GM19240 (cell line): ENCODE data around the gene INPP5A.

Experiments used
- DNase-seq: peaks from one replicate; pipeline ENCODE4 v3.0.0; 2011; ENCODE audit warnings: low spot score; ENCODE audit not compliant: insufficient read length

Gene INPP5A

DNA sequence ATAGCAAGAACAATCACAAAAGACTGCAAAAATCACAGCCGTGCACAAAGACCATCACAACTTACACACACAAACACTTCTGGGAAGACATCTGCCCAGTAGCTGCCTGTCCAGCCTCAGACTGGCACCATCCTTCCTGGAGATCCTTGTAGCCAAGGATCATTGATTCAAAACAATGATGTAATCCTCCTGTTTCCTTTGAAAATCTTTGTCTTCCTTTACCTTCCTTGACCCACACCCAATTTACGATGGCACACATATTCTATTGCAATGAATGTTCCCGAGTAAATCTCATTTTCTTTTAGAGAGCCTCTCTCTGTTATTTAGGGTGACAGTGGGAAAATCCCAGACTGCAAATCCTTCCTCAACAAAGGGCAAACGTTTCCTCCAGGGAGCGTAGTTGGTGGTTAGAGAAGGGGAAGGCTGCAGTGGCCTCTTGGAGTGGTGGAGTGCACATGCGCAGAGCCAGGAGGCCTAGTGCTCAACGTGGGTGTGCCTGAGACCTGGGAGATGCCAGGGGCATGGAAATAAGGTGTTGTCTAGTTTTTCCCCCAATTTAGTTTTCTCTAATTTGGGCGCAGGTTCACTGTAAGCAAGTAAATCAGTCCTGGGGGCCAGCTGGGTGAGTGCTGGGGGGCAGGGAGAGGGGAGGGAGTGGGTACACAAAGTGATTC, 3.1 kb upstream of the INPP5A start:
- DNase-seq, result no peak

DNA sequence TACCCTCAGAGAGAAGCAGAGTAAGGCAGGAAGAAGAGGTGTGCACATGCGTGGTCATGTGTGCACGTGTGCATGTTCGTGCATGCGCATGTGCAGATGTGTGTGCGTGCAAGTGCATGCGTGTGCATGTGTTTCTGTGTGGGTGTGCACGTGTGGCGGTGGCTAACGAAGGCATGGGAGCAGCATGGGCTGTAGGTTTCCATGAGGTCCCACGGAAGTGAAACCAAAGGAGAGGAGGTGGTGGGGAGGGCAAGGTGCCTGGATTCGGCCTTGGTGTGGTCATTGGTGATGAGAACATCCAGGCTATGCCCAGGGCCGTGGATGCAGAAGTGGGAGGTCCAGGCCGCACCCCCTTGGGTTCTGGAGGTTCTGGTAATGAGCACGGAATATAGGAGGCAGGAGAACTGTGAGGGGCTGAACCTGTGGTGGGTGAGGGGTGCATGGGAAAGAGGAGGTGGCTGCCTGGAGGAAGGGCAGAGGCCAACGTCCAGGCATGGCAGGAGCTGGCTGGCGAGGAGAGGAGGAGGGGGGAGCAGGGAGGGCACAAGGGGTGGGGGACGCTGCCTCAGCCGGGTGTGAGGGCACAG, 2.4 kb upstream of the INPP5A start:
- no peak for DNase-seq

DNA sequence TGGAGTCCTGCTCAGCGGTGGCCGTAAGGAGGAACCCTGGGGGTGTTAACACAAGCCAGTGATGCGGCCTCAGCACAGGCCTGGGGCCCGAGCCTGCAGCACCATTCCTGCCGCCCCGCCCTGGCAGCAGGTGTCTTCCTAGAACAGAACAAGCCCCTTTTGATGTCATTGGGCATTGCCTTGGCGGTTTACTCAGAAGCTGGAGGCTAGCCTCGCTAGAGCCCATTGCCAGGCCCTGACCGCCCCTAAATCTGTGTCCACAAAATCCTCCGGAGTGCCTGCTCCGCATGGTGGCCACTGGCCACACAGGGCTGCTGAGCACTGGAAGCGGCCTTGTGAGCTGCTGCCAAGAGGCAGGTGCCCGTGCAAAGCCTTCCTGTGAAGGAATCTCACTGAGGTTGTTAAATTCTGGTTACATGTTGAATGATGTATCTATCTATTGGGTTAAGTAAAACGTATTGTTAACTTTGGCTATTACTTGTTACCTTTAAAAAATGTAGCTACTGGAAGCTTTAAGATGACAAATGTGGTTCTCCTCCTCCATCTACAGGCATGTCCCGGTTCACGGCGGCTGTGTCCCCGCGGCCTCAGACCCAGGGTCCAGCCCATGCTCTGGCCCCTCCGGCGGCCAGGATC, 1.2 kb upstream of the INPP5A start:
- DNase-seq, result no peak

DNA sequence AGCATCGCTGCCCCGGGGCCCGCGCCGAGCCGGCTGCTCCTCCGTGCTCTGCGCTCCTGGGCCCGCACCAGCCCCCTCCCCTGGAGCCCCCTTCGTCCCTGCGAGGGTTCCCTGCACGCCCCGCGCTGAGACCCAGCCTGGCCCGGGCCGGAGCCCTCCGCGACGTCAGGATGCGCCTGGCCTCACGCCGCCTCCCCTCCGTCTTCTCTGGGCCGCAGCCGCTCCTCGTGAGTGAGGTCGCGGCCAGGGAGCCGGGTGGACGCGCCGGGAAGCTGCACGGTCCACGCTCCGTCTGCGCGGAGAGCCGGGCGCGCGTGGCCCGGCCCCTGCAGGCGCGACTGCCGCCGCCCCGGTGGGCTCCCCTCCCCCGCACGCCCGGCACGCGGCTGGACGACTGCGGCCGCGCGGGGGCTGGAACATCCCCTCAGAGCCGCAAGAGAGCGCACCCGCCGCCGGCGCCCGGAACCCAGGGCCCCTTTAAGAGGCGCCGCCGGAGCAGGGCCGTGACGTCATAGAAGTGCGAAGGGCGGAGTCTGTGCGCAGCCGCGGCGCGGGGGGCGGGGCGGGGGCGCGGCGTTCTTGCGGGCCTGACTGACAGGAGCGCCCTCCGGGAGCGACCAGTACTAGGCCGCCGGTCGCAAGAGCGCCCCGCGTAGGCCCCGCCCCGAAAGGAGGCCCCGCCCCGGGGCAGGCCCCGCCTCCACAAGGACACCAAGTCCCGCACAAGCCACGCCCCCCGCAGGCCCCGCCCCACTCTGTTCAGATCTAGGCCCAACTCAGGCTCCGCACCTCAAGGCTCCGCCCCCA, 507 bp upstream of the INPP5A start:
- peak; percentile 98 for DNase-seq

DNA sequence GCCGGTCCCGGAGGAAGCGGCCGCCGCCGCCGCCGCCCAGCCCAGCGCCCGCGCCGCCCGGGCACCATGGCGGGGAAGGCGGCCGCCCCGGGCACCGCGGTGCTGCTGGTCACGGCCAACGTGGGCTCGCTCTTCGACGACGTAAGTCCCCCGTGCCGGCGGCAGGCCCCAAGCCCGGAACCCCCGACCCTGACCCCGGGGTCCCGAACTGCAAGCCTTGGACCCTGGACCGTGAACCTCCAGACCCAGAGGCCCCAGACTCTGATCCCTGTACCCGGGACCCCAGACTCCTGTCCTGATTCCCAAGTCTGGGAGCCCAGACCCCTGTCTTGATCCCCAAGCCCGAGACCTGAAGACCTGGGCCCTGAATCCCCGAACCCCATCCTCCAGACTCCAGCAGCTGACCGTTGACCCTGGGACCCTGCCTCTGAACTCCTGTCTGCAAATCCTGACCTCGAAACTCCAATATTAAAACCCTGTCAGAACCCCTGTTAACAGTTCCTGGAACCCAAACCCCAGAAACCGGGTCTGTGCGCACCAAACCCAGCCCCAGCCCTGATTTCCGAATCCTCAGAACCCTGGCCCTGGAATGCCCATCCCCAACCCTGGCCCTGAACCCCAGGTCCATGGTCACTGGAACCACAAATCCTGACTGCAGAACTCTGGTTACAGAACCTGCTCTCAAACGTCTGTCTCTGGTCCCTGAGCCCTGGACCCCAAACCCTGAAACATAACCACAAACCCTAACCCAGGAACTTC, 623 bp downstream of the INPP5A start:
- no peak for DNase-seq

DNA sequence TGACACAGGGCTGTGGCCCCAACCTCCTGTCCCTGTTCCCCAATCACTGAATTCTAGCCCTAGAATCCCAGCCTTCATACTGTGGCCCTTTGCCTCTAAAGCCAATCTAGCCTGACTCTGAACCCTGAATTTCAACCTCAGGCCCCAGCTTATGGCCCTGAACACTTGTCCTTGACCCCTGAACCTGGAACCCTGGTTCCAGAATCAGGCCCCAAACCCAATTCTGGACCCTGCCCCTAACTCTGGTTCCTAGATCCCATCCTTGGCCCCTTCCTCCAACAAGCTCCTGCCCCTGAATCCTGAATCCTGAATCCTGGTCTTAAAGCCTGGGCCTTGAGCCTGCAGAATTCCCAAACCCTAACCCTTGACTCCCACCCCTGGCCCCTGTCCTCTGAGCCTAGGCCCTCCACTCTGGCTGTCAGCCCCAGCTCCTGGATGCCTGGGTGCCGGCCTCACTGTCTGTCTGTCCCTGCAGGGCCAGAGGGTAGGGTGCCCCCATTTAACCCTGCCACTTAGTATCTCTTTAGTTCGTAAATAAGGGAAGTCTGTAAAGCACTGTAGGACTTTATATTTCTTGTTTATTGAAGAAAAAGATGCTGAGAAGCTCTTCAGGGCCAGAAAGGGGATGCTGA, 1.3 kb downstream of the INPP5A start:
- DNase-seq, result no peak

DNA sequence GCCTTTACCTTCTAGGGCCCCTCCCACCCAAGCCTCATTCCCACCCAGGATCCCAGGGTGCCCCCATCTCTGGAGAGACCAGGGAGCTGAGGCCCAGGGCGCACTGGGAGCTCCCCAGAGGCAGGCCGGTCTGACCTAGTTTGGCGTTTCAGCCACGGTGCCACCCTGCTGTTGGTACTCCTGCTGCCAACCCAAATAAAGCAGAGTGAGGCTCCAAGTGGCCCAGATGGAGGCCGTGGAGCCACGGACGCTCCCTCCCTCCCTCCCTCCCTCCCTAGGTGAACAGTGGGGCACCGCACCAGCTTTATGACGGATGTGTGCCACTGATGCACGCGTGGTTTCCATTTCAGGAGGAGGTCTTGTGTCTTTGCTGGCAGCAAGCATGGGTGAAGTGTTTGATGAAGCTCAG, 1.8 kb downstream of the INPP5A start:
- DNase-seq, result no peak

DNA sequence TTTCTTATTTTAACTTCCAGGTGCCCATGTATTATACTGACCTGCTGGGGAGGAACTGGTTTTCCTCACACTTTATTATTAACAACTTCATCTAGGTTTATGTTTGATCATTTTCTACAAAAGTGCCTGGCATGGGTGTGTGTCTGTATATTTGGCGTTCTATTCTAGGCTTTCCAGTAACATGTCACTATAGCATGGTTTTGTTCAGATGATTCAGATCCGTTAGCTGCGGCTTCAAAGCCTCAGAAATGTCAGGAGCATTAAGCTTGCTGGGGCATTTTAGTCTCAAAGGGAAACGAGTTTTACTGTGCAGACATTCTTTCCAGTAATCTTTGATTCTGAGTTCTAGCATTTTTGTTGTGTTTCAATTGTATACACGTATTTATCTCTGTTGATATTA, 2.3 kb downstream of the INPP5A start:
- no peak for DNase-seq

DNA sequence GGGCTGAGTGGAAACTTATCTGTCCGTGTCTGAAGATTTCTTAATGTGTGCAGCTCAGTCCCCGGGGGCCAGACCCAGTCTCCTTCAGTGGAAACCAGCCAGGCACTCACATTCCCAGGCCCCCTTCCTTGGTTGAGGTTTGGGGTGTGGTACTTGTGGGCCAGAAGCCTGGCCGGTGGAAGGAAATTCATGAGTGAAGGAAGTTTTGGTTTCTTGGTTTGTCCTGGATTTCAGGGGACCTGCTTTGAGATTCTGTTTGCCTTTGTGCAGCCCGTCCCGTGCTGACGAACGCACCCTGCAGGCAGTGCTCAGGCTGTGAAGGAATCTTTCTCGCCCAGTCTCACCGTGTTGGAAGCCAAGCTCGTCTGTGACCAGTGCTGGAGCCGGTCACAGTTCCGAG, 2.9 kb downstream of the INPP5A start:
- DNase-seq, result no peak

DNA sequence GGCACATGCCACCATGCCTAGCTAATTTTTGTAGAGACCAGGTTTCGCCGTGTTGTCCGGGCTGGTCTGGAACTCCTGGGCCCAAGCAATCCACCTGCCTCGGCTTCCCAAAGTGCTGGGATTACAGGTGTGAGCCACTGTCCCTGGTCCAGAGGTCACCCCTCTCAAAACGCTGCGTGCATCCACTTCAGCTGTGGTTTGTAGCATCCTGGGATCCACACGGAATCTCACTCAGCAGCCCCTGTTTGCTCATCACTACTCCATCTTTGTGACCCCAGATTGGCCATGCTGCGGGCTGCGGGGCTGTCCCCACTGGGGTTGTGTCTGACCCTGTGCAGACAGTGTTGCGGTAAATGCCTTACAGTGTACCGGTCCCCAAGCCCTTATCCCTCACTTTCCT, 3.5 kb downstream of the INPP5A start:
- no peak for DNase-seq

DNA sequence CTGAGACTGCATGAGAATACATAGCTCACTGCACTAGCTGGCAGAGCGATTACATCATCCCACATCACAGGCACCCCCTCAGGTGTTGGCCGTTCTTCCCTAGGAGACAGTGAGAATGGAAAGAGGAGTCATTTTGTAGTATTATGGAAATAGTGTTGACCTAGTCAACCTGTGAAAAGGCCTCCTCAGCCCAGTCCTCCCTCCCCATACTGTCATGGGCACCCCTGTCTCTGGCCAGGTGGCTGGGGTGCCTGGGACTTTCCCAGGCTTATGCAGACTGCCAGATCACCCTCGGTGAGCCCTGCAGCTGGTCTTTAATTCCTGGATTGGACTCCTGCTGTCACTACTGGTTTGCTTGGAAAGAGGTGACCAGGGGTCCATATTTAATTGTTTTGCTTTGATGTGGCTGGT, 4.0 kb downstream of the INPP5A start:
- no peak for DNase-seq

DNA sequence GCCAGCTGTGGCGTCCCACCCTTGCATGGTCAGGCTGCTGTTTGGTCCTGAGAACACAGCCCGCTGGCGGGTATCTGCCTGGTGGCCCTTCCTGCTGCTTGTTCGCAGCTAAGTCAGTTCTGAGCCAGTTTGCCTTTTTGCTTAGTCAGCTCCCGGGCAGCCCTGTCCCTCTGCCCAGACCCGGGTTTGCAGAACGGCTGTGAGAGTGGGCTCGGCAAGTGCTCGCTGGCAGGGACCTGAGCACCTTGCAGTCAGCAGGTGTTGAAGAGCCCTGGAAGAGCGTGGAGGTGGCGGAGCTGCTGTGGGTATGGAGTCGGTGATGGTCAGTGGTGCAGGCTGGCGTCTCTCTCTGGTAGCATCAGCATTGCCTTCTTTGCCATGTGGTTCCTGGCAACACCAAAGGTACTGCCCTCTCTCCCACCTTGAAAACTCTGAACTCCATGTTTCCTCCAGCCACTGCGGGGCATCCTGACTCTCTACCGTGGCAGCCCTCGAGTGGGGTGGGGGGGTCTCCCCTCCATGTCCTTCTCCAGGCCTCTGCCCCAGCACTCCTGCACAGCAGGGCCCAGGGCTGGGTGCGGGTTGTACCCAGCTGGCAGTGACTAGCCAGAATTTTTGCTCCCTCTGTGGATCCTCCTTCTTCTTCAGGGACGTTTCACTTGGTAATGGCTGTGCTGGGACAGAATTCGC, 4.6 kb downstream of the INPP5A start:
- DNase-seq, result no peak

DNA sequence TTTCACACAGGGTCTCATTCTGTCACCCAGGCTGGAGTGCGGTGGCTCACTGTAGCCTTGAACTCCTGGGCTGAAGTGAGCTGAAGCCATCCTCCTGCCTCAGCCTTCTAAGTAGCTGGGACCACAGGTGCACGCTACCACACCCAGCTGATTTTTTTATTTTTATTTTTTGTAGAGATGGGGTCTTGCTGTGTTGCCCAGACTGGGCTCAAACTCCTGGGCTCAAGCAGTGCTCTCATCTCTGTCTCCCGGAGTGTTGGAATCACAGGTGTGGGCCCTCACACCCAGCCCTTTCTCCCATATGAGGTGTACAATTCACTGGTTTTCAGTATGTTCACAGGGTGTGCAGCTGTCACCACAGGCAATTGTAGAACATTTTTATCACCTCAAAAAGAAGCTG, 5.2 kb downstream of the INPP5A start:
- DNase-seq, result no peak

DNA sequence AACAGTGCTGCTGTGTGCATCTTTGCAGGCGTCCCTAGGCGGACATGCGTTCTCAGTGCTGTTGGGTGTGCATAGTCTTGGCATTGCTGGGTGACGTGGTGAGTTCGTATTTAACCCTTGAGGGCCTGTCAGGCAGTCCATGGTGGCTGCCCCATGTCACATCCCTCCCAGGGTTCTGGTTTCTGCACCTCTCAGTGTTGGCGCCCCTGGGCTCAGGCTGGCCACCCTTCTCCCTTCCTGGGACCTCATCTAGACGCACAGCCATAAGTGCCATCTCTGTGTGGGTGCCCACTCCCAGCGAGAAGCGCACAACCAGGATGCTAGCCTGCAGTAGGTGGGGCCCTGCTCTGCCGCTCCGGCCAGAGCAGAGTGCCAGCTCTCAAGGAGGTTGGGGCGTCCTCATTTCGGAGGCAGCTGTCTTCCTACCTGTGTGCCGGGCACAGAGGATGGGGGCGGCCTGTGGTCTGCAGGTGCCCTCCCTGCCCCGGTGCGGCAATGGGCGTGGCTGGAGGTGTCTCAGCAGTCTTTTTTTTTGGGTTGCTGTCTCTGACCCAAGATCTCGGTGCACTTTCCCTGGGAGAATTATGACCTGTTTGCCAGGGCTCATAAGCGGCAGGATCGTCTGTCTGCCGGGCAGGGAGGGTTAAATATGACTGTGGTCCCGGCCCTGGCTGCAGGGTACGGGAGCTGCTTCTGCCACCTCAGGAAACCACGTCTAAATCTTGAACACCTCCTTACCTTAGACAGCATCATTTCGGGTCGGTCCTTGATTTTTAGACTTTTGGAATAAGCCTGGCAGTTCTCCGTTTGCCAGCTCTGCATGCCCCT, 6.5 kb downstream of the INPP5A start:
- DNase-seq, result no peak

DNA sequence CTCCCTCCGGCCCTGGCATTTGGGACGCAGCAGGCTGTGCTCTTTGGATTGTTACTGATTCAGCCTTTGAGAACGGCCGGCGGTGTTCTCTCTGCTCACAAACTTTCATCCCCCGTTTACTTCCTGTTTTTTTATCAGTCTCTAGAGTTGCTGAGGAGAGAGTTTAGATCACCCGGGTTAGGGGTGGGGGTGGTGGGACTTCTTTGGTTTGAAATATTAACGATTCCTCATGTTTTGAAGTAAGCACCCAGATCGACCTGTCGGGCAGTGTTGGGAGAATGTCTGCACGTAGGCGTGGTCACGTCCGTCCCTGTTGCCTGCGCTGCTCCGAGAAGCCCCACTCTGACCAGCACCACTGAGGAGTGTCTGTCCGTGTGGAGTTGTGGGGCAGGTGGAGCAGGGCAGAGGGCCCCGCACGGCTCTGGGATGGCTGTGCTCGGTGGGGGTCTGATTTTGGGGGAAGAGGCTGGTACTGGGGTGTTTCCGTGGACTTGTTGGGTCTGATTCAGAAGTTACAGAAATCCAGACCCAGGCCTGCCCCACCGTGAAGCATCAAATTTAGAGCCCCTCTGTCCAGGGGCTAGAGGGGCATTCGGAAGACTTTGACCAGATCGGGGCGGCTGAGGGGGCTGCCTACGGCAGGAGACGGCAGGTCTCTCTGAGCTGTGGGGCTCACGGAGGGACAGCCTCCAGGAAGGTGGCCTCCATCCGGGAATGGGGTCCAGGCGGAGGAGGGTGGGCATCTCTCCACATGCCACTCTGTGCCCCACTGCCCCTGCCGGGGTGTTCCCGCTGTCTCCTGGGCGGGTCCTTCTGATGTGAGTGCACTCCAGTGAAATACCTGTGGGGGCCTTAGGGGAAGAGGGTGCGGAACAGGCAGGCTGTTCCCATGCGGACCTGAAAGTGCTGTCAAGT, 7.4 kb downstream of the INPP5A start:
- DNase-seq, result no peak

DNA sequence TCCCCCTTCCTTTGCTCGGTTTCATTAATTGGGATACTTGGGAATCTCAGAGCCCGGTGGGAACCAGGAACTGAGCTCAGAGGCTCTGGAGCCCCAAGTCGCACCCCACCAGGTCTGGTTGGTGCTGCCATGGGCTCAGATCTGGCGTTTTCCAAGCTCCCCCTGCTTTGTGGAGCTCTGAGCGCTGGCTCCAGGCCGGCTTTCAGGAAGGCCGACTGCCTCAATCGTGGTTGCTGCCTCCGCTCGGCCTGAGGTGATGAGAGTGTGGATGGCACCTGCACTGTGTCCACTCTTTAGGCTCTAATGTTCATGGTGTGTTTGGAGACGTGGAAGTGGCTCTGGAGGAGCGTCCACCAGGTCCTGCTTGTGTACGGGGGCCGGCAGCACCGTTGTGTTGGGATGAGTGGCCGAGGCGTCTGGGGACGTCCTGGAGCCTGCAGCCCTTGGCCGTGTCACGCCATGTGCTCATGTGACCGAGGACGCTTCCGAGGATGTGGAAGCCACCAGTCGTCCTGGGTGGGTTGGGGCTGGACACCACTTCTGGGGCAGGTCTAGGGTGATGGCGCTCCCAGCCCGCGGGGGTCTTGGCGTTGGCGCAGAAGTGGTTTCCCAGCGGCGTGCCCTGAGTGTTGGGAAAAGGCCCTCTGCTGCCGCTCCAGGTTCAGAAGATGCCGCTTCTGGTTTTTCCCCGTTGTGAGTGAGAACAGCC, 8.2 kb downstream of the INPP5A start:
- DNase-seq, result no peak

DNA sequence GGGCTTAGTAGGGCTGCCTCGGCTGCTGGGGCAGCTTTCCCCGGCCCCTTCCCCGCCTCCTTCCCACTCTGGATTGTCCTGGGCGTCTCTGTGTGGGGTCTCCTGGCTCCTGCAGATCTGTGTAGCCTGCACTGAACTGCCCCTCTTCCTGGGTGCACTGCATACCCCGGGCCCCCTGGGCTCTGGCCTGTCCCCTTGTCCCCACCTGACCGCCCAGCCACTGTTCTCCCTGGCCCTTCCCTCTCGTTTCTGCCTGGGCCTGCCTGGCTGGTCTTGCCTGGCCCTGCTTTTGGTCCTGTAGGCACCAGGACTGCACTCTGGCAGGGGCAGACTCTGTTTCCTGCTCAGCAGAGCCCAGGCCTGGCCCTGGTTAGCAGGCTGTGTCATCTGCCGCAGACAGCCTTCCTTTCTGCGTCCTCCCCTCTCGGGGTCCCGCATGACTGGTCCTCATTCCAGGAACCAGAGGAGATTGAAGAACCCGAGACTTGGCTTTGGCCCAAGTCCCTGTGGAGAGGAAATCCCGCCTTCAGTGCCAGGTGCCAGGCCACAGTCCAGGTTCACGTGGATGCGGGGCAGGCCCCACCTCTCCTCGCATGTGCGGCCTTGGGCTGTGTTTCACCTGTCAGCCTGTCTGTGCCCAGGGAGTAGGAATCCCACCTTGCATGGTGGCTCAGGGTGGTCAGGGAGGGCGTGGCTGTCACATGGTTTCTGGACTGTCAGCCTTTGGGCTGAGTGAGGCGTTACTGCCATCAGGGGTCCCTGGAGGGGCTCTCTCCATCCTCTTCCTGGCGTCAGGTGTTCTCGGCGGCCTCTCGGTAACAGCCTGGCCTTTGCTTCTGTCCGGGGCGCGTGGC, 9.2 kb downstream of the INPP5A start:
- no peak for DNase-seq
